GM19395 (cell line): ENCODE data around the gene KIF6.
A peak's percentile ranks its signal among the peaks of the same experiment; 100 is the strongest.

Source experiments
- ATAC-seq: cut with Tn5 transposase; IDR thresholded peaks from one replicate; pipeline ENCODE4 v1.9.1; 2021; ENCODE audit warnings: mild to moderate bottlenecking, moderate library complexity; ENCODE audit not compliant: unreplicated experiment

Gene KIF6

DNA sequence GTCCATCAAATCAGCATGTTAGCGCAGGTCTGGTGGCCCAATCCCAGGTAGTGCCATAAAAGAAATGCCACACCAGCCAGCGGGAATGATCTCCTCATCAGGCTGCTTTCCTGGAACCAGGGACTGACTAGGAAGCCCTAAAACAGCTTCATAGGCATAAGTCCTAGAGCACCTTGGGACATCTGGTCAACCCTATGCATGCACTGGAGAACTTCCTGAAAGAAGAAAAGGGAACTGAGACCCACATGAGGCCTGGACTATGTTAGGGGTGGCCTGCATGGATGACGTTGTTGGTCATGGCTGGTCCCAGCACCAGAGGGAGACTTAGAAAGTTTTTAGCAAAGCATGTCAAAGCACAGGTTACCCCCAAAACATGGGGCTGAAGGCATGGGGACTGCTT lies 395.2 kb downstream of the KIF6 start:
- ATAC-seq, result peak; percentile 91

GRCh38 chr6:39328066-39328465 lies 397.1 kb downstream of the KIF6 start:
- no peak for ATAC-seq

- ATAC-seq, result no peak
These were observed 397.7 kb downstream of the KIF6 start for GRCh38 chr6:39327507-39327906.

DNA sequence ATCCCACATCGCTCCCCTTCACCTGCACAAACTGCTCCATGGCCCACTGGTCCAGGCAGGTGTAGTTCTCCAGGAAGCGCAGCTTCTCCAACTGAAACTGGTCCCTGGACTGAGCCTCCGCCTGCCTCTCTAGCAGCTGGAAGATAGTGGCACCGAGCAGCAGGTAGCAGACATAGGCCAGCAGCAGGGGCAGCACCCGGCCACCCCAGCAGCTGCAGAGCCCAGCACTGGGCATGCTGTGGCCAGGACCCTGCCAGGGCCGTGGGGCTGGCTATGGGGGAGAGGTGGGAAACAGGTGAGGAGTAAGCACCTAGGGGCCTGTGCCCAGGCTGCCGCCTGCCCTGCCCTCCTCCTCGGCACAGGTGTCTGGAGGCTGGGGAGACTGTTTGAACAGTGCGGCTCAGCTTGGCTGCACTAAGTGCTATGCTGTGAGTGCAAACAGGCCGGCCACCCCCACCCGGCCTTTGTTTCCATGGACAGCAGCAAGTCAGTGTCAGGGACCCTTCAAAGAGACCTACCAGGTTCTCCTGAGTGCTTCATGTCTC lies 402.8 kb downstream of the KIF6 start, which contains the start of gene KCNK16:
Gene KCNK16, minus strand, starts transcription at position 397 of the 545 bp plus-strand sequence. Its CDS starts 162 bp downstream, at position 235.
- no peak for ATAC-seq

GRCh38 chr6:39321761-39322160 lies 403.4 kb downstream of the KIF6 start:
- ATAC-seq, result no peak

DNA sequence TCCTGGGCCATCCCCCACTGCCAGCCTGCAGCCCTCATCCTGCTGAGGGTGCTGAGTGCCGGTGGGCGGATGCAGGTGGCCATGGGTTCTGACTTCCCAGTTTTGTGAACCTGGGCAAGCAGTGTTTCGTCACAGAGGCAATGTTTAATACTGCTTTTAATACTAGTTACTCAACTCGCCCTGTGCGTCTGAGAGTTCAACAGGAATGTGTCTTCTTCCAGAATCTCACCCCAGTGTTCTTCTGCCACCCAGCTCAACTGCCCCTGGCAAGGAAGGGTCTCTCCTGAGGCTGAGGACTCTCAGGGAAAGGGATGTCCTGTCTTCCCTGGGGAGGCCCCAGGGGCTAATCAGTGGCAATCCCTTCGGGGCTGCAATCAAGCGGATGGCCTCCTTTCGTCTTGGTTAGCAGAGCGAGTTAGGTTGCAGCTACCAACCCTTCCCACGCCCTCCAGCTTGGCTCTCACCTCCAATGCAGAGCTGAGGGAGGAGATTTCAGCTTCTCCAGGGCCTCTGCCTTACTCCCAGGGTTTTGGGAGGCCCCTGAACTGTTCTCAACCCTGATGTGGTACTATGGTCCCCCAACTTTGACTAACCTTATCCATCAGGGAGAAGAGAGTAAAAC lies 404.7 kb downstream of the KIF6 start:
- no peak for ATAC-seq

DNA sequence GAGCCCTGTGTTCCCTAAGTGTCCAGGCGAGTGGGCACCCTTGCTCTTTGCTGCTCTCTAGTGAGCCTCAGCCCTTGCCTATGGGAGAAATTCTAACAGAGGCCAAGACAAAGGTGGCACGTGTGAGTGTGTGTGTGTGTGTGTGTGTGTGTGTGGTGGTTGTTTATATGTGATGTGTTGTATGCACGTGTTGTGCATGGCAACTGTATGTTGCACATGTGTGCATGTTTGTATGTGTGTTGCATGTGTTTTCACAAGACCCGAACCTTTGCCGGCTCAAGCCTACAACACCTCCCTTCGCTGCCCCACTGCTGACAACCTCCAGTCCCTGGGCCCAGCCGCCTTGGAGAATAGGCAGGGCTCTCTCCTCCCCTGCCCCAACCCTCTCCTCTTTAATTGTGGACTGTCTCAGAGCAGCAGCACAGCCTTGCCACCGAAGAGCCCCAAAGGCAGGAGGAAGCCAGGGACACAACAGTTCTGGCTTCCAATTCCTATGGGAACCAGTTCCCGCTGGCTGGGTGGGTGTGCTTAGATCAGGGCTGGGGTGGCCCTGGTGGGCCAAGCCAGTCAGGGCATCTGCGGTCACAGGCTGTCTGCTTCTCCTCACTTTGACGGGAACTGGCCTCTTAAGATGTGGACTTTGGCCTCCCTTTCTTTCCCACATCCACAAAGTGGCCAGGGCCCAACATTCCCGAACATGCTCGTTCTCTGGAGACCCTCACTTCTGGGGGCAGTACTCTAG lies 405.4 kb downstream of the KIF6 start:
- no peak for ATAC-seq

DNA sequence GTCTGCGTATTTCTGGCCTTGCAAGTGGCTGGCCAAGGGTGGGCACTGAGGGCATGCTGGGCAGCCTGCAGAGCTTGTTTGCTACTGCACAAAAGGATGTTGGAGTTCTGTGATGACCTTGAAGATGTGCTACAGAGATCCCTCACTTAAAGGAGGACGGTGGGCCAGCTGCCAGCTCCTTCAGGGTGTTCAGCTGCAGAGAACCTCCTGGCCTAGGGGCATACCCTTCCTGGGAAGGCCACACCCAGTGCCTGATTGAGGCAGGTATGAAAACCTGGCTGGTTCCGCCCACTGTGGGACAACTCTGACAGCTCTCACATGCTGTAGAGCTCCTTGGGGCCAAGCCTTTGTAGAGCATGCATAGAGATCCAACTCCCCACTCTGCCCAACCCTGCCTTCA lies 408.0 kb downstream of the KIF6 start:
- ATAC-seq, result no peak

DNA sequence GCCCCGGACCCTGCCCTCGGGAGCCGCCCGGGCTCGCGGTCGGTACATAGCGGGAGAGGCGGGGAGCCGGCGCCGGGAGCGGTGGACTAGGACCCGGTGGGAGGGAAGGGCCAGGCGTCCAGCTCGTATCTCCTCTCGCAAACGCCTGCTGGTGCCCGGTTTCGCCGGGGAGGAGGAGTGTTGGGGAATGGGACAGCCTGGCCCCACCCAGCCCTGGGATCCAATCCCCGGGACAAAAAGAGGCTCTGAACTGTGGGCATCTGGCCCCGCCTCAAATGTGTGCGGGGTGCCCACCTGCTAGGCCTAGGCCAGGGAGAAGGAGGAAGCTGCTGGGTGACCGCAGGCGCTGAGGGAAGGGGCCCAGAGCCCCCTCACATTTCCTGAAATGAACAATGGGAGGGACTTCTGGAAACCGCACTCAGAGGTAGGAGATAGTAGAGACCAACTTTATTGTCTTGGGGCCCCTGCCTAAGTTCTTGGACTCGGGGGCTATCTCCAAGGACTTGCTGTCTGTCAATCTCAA lies 410.9 kb downstream of the KIF6 start, which contains the start of gene KCNK17:
Gene KCNK17, minus strand, starts transcription at position 147 of the 523 bp plus-strand sequence. Its CDS starts 99 bp downstream, at position 48.
- ATAC-seq, result no peak

DNA sequence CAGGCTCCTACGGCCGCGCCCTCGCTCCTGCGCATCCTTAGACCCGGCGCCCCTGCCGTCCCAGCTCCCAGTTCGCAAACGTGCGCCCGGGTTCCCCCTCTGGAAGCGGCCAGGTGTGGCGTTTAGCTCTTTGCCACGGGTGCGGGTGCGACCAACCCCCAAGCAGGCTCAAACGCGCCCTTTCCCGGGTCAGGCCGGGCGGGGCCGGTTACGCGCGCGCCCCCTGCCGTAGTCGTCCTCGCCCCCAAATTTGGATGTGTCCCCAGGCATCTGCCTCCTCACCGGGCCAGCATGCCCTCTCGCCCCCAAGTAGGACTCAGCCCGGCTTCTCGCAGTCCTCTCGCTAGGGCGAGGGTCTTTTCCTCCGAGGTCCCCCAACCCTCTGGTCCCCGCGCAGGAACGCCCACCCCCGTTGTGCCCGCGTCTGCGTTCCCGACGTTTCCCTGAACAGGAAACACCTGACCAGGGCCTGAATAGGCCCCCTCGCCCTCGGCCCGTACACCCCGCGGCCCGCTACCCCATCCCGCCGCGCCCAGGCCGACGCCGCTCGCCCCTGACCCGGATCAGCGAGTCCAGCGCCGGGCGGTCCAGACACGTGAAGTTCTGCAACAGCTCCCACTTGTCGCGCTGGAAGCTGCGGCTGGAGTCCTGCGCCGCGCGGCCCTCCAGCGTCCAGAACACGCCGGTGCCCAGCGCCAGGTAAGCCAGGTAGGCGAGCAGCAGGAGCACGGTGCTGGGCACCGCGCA lies 411.5 kb downstream of the KIF6 start:
- ATAC-seq, result no peak

- ATAC-seq, result no peak
These were observed 412.2 kb downstream of the KIF6 start for GRCh38 chr6:39312912-39313525.

- no peak for ATAC-seq
These were observed 414.7 kb downstream of the KIF6 start for GRCh38 chr6:39310542-39310941.

DNA sequence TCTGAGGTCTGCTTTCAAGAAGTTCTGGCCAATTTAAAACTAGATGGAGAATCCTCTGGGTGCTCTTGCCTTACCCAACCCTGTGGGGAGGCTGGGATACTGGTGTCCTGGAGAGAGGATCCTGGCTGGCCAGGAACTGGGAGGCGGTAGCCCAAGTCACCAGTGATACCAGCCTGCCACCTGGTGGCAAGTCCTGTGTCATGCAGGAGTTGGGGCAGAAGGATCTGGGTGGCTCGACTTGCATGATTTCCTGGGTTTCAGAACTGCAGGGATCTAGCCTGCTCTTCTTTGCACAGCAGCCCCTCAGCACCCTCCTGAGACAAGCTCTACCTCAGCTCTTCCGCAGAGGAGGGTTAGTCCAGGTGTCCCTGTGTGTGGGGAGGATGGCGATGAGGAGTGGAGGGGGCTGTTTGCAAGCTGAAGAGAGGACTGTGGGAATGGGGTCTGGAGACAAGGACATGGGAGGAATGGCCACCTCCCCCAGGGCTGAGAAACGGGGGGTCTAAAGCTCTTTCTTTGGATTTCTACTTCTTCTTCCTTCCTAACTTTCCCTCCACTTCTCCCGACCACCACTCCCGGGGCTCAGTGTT lies 415.2 kb downstream of the KIF6 start:
- no peak for ATAC-seq

- ATAC-seq, result no peak
These were observed 417.7 kb downstream of the KIF6 start for GRCh38 chr6:39307462-39307861.

- ATAC-seq, result no peak
These were observed 420.3 kb downstream of the KIF6 start for GRCh38 chr6:39304951-39305350.

GRCh38 chr6:39303425-39304153 lies 421.6 kb downstream of the KIF6 start:
- no peak for ATAC-seq

- no peak for ATAC-seq
These were observed 422.4 kb downstream of the KIF6 start for GRCh38 chr6:39302669-39303424.

GRCh38 chr6:39302011-39302410 lies 423.2 kb downstream of the KIF6 start:
- no peak for ATAC-seq

DNA sequence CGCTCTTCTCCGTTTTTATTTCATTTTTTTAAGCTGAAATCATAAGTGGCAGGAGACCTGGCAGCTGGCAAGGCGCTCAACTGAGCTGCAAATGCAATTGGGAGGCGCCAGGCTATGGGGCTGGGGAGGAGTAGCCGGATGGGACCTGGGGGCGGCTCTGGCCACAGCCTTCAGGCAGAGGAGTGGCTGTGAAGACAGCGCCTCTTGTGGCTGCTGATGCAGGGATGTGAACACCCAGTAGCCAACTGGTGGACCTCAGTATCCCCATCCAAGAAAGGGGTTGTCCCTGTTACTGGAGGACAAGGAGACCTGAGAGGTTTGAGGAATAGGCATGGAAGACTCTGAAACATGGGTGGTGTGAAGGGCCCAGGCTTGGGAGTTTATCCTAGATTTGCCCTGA lies 423.6 kb downstream of the KIF6 start:
- ATAC-seq, result no peak
